Psoas muscle (tissue), 8 donors: ENCODE measurements around the gene GCLM. TPM values are rescaled to one million over a fixed set of nuclear protein-coding genes. Genes with fewer than 3 reads are reported as not detected.
"Not testable (repeated sequence)": the region's sequence is repeated elsewhere in the genome, so short reads cannot be mapped to it uniquely, and the experiment has no call there.

ENCODE experiments used
- ATAC-seq, 4 donors: fragments of 200-7000 bp; cut with Tn5 transposase; one replicate each; pipeline ENCODE4 v1.9.1; 2020; ENCODE audit warnings: moderate library complexity in 3 of 4, mild to moderate bottlenecking in 2 of 4
- DNase-seq, 2 donors: peaks; one replicate each; pipeline ENCODE4 v3.0.0-alpha.2; 2020
- H3K27ac ChIP-seq: fragments of 200-600 bp; one replicate; pipeline ENCODE4 v1.8.0; 2022
- H3K27me3 ChIP-seq, 3 donors: fragments of 200-600 bp in 1 of 3; one replicate each; pipeline versions ENCODE4 v1.6.1 to v1.8.0; 2013 to 2022; ENCODE audit warnings: low read length in 2 of 3, mild to moderate bottlenecking in 2 of 3, moderate library complexity in 1 of 3; ENCODE audit not compliant: insufficient read depth in 3 of 3
- H3K36me3 ChIP-seq, 2 donors: fragments of 200-600 bp in 1 of 2; one replicate each; pipeline versions ENCODE4 v1.6.1 to v1.8.0; 2013 to 2022; ENCODE audit warnings: low read depth in 1 of 2, mild to moderate bottlenecking in 1 of 2, moderate library complexity in 1 of 2; ENCODE audit not compliant: insufficient read depth in 1 of 2
- H3K4me1 ChIP-seq: fragments of 200-600 bp; one replicate; pipeline ENCODE4 v1.8.0; 2022
- H3K4me3 ChIP-seq: fragments of 200-600 bp; one replicate; pipeline ENCODE4 v1.8.0; 2022; ENCODE audit warnings: mild to moderate bottlenecking
- H3K9me3 ChIP-seq: fragments of 200-600 bp; one replicate; pipeline ENCODE4 v1.8.0; 2022
- CTCF ChIP-seq: fragments of 200-600 bp; IDR thresholded peaks from one replicate; pipeline ENCODE4 v1.8.0; 2022; ENCODE audit warnings: antibody characterized with exemption
- whole genome bisulfite sequencing, 3 donors: extraction: QIAGEN DNeasy Blood & Tissue Kit; methylation state at CpG; one replicate each; pipeline versions ENCODE4 v1.1.6 to v1.1.7; 2013; 5-methylcytosine and 5-hydroxymethylcytosine counted together
- intact Hi-C, 2 donors: fragments of 100-400 bp; cut with DNase I; formaldehyde crosslinking; loops; one replicate each; pipeline versions ENCODE4 v1.11.0 to v1.14.2; 2022
- polyA plus RNA-seq, 3 donors: library from polyadenylated mRNA; stranded (reverse); fragments of 200-250 nt; gene quantifications; one replicate each; pipeline ENCODE4 v1.2.3, GENCODE V29; 2013
- total RNA-seq, 4 donors: library from RNA; stranded (reverse); fragmentation: NEBNext Ultra II Directional in 2 of 4; extraction: Animal tissue kit (Norgen Biotek cat#: 25700) in 2 of 4; gene quantifications; one replicate each; pipeline versions ENCODE4 v1.2.1 to v1.2.4, GENCODE V29; 2021 to 2023
- donor health status: healthy with polysubstance abuse.
- donor health status: DM: no; HTN: no; CAD: no; lungs with moderate emphysema.
- donor health status: Bipolar disorder and iron deficiency.
- donor health status: healthy.
- donor health status: DM: yes; HTN: yes; CAD: no.
- donor health status: DM: no; HTN: no; CAD: no.
- donor health status: DM: no; HTN: no; CAD: no.
- donor health status: DM: yes; HTN: yes; CAD: no.

GCLM gene
- total and polyA plus RNA-seq, 7 donors, result 22.8 to 63.9 (median 40.2) TPM

- no peak for TF ChIP-seq CTCF
- ATAC-seq, result no peak
- Histone ChIP-seq H3K27ac (no peak overlapping the region), H3K9me3 (no peaks in the 10 kb centered on the region), H3K27me3 (no peaks in the 10 kb centered on the region), H3K36me3 (peaks cover 0 to 20% of the 10 kb centered on the region in 2 donors), H3K4me1 (no peaks in the 10 kb centered on the region), H3K4me3 (no peak overlapping the region)
- no peak for DNase-seq
- 56 to 72% (median 60%) methylated on average over 3 of the region's 3 CpGs for WGBS, 3 donors
- intact Hi-C loops, result no loop called here
These were observed 45.1 kb downstream of the GCLM start for GRCh38 chr1:93864175-93864574.

GRCh38 chr1:93857653-93858052 lies 51.6 kb downstream of the GCLM start:
- H3K36me3 ChIP-seq, H3K4me3 ChIP-seq, H3K9me3 ChIP-seq, H3K27ac ChIP-seq, DNase-seq, intact Hi-C loops, H3K27me3 ChIP-seq, ATAC-seq, H3K4me1 ChIP-seq: not testable (repeated sequence)
- 60 to 68% (median 64%) methylated on average over 3 of the region's 3 CpGs for WGBS, 3 donors

GRCh38 chr1:93855983-93856382 lies 53.2 kb downstream of the GCLM start:
- H3K27ac ChIP-seq, DNase-seq, intact Hi-C loops, H3K36me3 ChIP-seq, H3K4me3 ChIP-seq, ATAC-seq, H3K27me3 ChIP-seq, H3K9me3 ChIP-seq, H3K4me1 ChIP-seq: not testable (repeated sequence)
- 87 to 91% (median 89%) methylated on average over 6 to 9 of the region's 9 CpGs for WGBS, 3 donors

- Histone ChIP-seq H3K4me3 (no peak overlapping the region), H3K9me3 (no peaks in the 10 kb centered on the region), H3K36me3 (no peaks in the 10 kb centered on the region), H3K27me3 (no peaks in the 10 kb centered on the region), H3K4me1 (peaks cover 6% of the 10 kb centered on the region), H3K27ac (no peak overlapping the region)
- no peak for DNase-seq
- ATAC-seq, result no peak
- intact Hi-C loops, result no loop called here
- TF ChIP-seq CTCF, result no peak
- WGBS, 3 donors, result 96 to 97% (median 96%) methylated on average over 3 of the region's 3 CpGs
These were observed 55.3 kb downstream of the GCLM start for GRCh38 chr1:93853940-93854339.

- Histone ChIP-seq H3K27me3 (no peaks in the 10 kb centered on the region), H3K4me3 (no peak overlapping the region), H3K4me1 (peaks cover 6% of the 10 kb centered on the region), H3K36me3 (no peaks in the 10 kb centered on the region), H3K9me3 (no peaks in the 10 kb centered on the region), H3K27ac (no peak overlapping the region)
- intact Hi-C loops, result no loop called here
- WGBS, 3 donors, result 100% methylated on average over 1 of the region's 1 CpG; no CpG with 5 or more reads in 2 of the 3 donors
- DNase-seq (no peak), ATAC-seq (no peak)
- no peak for TF ChIP-seq CTCF
These were observed 57.4 kb downstream of the GCLM start for GRCh38 chr1:93851878-93852277.

- DNase-seq (no peak), ATAC-seq (no peak)
- no peak overlapping the region for H3K27ac ChIP-seq
- no peaks in the 10 kb centered on the region for H3K9me3 ChIP-seq
- intact Hi-C loops, result no loop called here
- no peak overlapping the region for H3K4me3 ChIP-seq
- TF ChIP-seq CTCF, result no peak
- H3K36me3 ChIP-seq, result no peaks in the 10 kb centered on the region
- H3K4me1 ChIP-seq, result peaks cover 6% of the 10 kb centered on the region
- H3K27me3 ChIP-seq, result no peaks in the 10 kb centered on the region
These were observed 57.9 kb downstream of the GCLM start for GRCh38 chr1:93851327-93851712.
